GM18858 (cell line): ENCODE results near the gene MAPK1.
"Not testable (repeated sequence)": the region's sequence is repeated elsewhere in the genome, so short reads cannot be mapped to it uniquely, and the experiment has no call there.

Source experiments
- ATAC-seq: cut with Tn5 transposase; IDR thresholded peaks from one replicate; pipeline ENCODE4 v1.9.1; 2021; ENCODE audit not compliant: unreplicated experiment

MAPK1 gene

DNA sequence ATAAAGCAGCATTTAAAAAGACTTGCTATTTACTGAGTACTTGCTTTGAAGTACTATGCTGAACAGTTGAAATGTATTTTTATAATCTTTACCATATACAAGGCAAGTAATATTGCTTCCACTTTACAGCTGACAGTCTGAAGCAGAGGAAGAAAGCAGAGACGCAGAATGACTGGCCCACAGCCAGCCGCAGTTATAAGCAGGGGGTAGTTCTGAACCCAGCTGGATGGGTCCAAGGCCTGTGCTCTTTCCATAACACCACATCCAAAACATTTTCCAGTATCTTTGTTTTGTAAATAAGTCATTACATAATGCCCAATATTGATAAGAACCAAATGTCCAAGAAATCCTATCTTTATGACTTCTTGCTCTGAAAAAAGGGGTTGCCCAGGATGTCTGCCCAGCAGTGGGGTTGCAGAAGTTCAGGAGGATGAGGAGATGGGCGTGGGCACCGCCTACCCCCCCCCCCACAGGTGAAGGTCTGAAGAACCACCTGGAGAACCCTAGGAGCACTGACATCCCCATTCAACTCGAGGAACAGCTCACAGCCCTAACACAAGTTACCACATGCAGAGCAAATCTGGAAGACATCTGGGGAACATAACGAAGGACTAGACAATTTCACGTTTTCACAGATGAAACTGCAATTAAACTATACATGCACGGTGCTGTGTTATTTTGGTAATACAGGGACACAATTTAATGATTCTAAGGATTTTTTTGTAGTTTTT lies 107.6 kb downstream of the MAPK1 start:
- no peak for ATAC-seq

GRCh38 chr22:21759093-21759492 lies 108.4 kb downstream of the MAPK1 start:
- ATAC-seq, result no peak

- no peak for ATAC-seq
Observed at GRCh38 chr22:21758091-21758864, 109.2 kb downstream of the MAPK1 start.

DNA sequence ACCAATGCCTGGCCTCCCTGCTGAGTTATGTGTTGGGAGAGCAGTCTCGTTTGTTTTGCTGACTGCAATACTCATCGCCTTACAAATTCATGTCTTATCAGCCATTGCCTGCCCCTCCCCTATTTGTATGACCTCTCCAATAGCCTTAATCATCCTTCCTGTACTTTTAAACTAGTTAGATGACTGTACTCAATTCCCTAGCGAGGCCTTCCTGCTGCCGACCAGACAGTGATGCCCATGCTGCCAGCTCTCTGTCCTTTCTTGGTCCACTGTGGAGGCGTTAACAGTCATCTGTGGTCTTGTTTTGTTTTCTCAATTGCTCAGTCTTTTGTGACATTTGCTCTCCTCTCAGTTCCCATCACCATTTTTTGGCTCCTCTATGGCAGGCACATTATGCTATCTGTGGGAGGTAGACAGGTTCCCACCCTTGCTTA lies 111.6 kb downstream of the MAPK1 start:
- ATAC-seq, result no peak

DNA sequence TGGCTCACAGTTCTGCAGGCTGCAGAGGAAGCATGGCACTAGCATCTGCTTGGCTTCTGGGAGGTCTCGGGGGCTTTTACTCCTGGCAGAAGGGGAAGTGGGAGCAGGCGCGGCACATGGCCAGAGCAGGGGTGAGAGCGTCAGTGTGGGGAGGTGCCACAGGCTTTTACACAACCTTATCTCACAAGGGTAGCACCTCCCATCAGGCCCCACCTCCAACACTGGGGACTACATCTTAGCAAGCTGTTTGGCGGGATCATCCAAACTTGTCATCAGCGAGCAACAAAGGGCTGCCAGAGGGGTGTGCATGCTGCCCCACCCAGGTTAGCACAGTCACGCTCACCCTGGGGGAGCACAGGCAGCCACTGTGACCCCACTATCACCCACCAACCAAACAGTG lies 112.9 kb downstream of the MAPK1 start:
- no peak for ATAC-seq

GRCh38 chr22:21753374-21754111 lies 113.9 kb downstream of the MAPK1 start:
- ATAC-seq, result no peak

DNA sequence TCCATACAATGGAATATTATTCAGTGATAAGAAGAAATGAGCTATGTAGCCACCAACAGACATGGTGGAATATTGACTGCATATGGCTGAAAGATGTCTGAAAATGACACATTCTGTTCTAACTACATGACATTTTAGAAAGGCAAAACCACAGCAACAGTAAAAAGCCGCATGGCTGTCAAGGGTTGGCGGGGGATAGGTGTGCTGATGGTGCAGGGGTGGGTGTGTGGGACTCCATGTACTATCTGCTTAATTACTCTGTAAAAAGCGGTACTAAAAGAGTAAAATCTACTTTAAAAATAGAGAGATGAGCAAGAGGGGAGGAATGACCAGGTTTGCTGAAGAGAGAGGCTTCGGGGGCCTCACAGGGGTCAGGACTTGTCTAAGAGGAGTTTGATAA lies 115.2 kb downstream of the MAPK1 start:
- ATAC-seq, result no peak

DNA sequence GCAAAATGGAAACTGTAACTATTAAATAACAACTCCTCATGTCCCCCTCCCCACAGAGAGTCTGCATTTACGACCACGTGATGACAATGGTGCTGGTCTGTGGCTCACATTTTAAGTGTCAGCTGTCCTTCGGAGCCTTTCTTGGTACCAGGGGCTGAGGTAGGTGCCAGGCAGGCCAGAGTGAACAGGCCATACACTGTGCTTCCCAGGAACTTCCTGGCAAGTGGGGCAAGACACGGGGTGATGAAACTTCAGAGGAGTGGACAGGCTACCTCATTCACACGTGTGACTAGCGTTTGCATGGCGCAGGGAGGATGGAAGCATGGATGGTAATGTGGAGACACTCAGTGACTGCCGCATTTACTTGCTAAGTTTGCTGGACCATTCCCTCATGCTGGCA lies 121.5 kb downstream of the MAPK1 start:
- ATAC-seq, result no peak

GRCh38 chr22:21744917-21745316 lies 122.5 kb downstream of the MAPK1 start:
- ATAC-seq, result not testable (repeated sequence)

- no peak for ATAC-seq
Observed at GRCh38 chr22:21741790-21742189, 125.7 kb downstream of the MAPK1 start.

- ATAC-seq, result no peak
Observed at GRCh38 chr22:21741059-21741458, 126.4 kb downstream of the MAPK1 start.

DNA sequence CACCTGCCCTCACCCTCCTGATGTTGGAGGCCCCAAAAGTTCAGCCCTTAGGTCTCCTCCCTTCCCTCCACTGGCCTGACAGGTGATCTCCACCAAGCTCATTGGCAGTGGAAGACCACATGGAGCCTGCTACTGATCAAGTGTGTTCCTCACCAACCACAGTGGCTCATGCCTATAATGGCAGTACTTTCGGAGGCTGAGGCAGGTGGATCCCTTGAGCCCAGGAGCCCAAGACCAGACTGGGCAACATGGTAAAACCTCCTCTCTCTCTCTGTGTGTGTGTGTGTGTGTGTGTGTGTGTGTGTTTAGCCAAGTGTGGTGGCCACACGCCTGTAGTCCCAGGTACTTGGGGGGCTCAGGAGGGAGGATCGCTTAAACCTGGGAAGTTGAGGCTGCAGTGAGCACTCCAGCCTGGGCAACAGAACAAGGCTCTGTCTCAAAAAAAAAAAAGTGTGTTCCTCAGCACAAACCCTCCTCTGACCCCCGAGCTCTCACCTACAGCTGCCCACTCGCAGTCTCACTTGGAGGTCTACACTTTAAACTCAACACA lies 127.5 kb downstream of the MAPK1 start:
- no peak for ATAC-seq

DNA sequence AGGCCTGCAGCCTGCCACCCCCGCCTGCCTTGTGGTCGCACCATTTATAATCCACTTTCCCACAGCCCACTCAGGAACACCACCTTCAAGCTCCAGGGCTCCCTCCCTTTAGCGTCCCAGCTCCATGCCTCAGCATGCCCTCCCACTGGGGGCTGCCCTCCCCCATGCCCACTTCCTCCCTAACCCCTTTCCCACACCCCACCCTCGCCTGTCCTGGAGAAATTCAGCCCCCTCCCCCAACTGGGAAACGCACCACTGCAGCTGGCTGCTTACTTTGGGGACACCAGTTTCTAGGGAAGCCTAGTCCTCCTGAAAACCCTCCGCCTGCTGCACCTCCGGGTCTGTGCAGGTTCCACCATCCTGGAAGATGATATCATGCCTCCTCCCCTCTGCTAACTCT lies 128.5 kb downstream of the MAPK1 start:
- ATAC-seq, result no peak

- ATAC-seq, result no peak
Observed at GRCh38 chr22:21738081-21738480, 129.4 kb downstream of the MAPK1 start.

GRCh38 chr22:21736948-21737347 lies 130.5 kb downstream of the MAPK1 start:
- no peak for ATAC-seq

GRCh38 chr22:21736084-21736642 lies 131.3 kb downstream of the MAPK1 start:
- no peak for ATAC-seq

GRCh38 chr22:21735200-21736083 lies 132.0 kb downstream of the MAPK1 start, which contains the start of gene YPEL1:
Gene YPEL1, minus strand, starts transcription at chr22:21735794. Its CDS starts 25,050 bp downstream, at chr22:21710744.
- ATAC-seq, result peak; percentile 58

GRCh38 chr22:21734540-21735199 lies 132.8 kb downstream of the MAPK1 start:
- no peak for ATAC-seq

- ATAC-seq, result no peak
Observed at GRCh38 chr22:21731503-21731902, 135.9 kb downstream of the MAPK1 start.
